Fibroblast of lung (primary cell): ENCODE measurements around the gene EYA3. TPM values are rescaled to one million over a fixed set of nuclear protein-coding genes. Genes with fewer than 3 reads are reported as not detected.
A peak's percentile ranks its signal among the peaks of the same experiment; 100 is the strongest.

ENCODE experiments used
- DNase-seq, 2 donors: peaks; one replicate each; pipeline versions ENCODE4 v3.0.0 to v3.0.0-alpha.2; 2010; ENCODE audit warnings: low read depth in 2 of 2
- H2AFZ ChIP-seq: 2 replicates; pipeline ENCODE4 v1.5.1; 2012; ENCODE audit warnings: low read length, control low read depth, inconsistent platforms
- H3K27ac ChIP-seq: 2 replicates; pipeline ENCODE4 v1.5.1; 2011; ENCODE audit warnings: low read length, control low read depth; ENCODE audit not compliant: insufficient read depth
- H3K27me3 ChIP-seq: 2 replicates; pipeline ENCODE4 v1.5.1; 2011; ENCODE audit warnings: mild to moderate bottlenecking, low read length; ENCODE audit not compliant: control insufficient read depth, insufficient read depth
- H3K36me3 ChIP-seq: 2 replicates; pipeline ENCODE4 v1.5.1; 2011; ENCODE audit warnings: low read length; ENCODE audit not compliant: control insufficient read depth, insufficient read depth
- H3K4me1 ChIP-seq: 2 replicates; pipeline ENCODE4 v1.5.1; 2011; ENCODE audit warnings: low read length; ENCODE audit not compliant: control insufficient read depth, insufficient read depth; ENCODE audit errors: extremely low read depth
- H3K4me2 ChIP-seq: 2 replicates; pipeline ENCODE4 v1.5.1; 2011; ENCODE audit warnings: low read length, control low read depth; ENCODE audit not compliant: insufficient read depth; ENCODE audit errors: extremely low read depth
- H3K4me3 ChIP-seq, 4 experiments: fragments of 200-600 bp in 1 of 4; sonication (generic) in 1 of 4; replicated peaks in 1 of 4; 2 replicates each; pipeline ENCODE4 v1.5.1; 2011 to 2016; ENCODE audit warnings: low read length in 4 of 4, low read depth in 3 of 4, mild to moderate bottlenecking in 3 of 4, control low read depth in 2 of 4, inconsistent platforms in 1 of 4, mixed read lengths in 1 of 4; ENCODE audit not compliant: insufficient read depth in 1 of 4; ENCODE audit errors: control extremely low read depth in 1 of 4
- H3K79me2 ChIP-seq: 2 replicates; pipeline ENCODE4 v1.5.1; 2012; ENCODE audit warnings: mild to moderate bottlenecking, low read length, inconsistent platforms; ENCODE audit not compliant: control insufficient read depth, insufficient read depth
- H3K9ac ChIP-seq: 2 replicates; pipeline ENCODE4 v1.5.1; 2011; ENCODE audit warnings: mild to moderate bottlenecking, low read length, control low read depth; ENCODE audit not compliant: insufficient read depth
- H3K9me3 ChIP-seq: 2 replicates; pipeline ENCODE4 v1.5.1; 2012; ENCODE audit warnings: low read depth, low read length; ENCODE audit not compliant: control insufficient read depth, insufficient read depth
- H4K20me1 ChIP-seq: 2 replicates; pipeline ENCODE4 v1.5.1; 2011; ENCODE audit warnings: low read length; ENCODE audit not compliant: control insufficient read depth, insufficient read depth; ENCODE audit errors: extremely low read depth
- CTCF ChIP-seq, 2 donors: IDR thresholded peaks in 1 of 2; conservative IDR thresholded peaks in 1 of 2; 1 replicate in 1 of 2; 2 replicates in 1 of 2; pipeline ENCODE4 v1.5.1; 2011 to 2012; ENCODE audit warnings: low read length in 2 of 2, control low read depth in 1 of 2, inconsistent platforms in 1 of 2, low read depth in 1 of 2, mild to moderate bottlenecking in 1 of 2
- EZH2 ChIP-seq: IDR thresholded peaks from 2 replicates; pipeline ENCODE4 v1.5.1; 2012; ENCODE audit warnings: low read length, control low read depth, mild to moderate bottlenecking; ENCODE audit errors: missing control alignments
- polyA plus RNA-seq, 2 donors: library from polyadenylated mRNA; depleted of rRNA in 1 of 2; stranded (reverse) in 1 of 2; unstranded in 1 of 2; fragments of >200 nt; gene quantifications; 2 replicates each; pipeline ENCODE4 v1.2.1, GENCODE V29; 2011 to 2012; ENCODE audit warnings: missing spikeins in 1 of 2
- total RNA-seq: library from RNA; depleted of rRNA; stranded (reverse); fragments of >200 nt; gene quantifications from 2 replicates; pipeline ENCODE4 v1.2.1, GENCODE V29; 2014

Gene EYA3
- total and polyA plus RNA-seq, 2 donors (not counting 1 experiment from before 2014, with no cell fraction given) = 11.2 to 17.5 TPM

DNA sequence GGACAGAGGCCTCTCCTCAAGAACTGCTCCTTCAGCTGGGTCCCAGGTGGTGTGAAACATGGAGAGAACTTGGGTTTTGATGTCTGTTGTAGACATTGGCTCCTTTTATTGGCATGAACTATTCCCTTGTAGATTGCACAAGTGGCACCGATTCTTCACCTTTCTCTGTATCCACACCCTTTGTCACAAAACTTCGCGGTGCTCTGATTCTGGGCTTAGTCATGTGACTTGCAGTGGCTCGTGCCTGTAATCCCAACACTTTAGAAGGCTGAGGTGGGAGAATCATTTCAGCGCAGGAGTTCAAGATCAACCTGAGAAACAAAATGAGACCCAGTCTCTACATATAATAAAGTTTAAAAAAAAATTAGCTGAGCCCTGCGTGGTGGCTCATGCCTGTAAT lies 42.5 kb upstream of the EYA3 start:
- Histone ChIP-seq H3K4me3 (no peak overlapping the region), H3K9ac (no peak overlapping the region), H3K36me3 (no peaks in the 10 kb centered on the region), H3K27me3 (no peaks in the 10 kb centered on the region), H3K79me2 (no peaks in the 10 kb centered on the region), H2AFZ (no peak overlapping the region), H3K9me3 (no peaks in the 10 kb centered on the region), H3K4me1 (no peaks in the 10 kb centered on the region), H3K4me2 (no peak overlapping the region), H4K20me1 (no peaks in the 10 kb centered on the region), H3K27ac (no peak overlapping the region)
- TF ChIP-seq CTCF (conservative IDR thresholded peaks at IDR 0.05 in 1 of 2, IDR thresholded peaks at IDR 0.05 in 1 of 2; ENCODE audit: low read depth in 1 of 2, low read length in 2 of 2) (no peak), EZH2 (no peak)
- DNase-seq = no peak

DNA sequence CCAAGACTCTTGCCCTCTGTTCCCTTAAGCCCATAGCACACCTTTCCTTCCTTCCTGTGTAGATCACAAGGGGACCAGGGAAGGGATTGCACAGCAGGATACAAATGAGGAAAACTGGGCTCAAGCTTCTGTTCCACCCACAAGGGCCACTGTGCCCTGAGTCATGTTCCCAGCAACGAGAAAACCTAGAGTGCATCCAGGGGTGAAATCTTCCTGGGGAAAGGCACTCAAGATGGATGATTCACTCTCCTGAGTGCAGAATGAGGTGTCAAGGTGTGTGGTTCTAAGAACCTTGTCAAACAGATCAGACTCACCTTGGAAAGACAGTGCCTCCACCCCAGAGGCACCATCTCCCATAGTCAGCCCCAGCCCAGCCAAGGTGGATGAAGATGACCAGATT lies 40.7 kb upstream of the EYA3 start:
- H2AFZ ChIP-seq = peak overlapping the region; percentile 24
- TF ChIP-seq CTCF (conservative IDR thresholded peaks at IDR 0.05 in 1 of 2, IDR thresholded peaks at IDR 0.05 in 1 of 2; ENCODE audit: low read depth in 1 of 2, low read length in 2 of 2) (no peak), EZH2 (no peak)
- no peaks in the 10 kb centered on the region for H3K36me3 ChIP-seq
- H3K4me2 ChIP-seq = no peak overlapping the region
- H3K4me1 ChIP-seq = no peaks in the 10 kb centered on the region
- H3K4me3 ChIP-seq = no peak overlapping the region
- no peaks in the 10 kb centered on the region for H4K20me1 ChIP-seq
- H3K27ac ChIP-seq = no peak overlapping the region
- peak; percentile 21 to 89 for DNase-seq
- no peaks in the 10 kb centered on the region for H3K79me2 ChIP-seq
- no peak overlapping the region for H3K9ac ChIP-seq
- no peaks in the 10 kb centered on the region for H3K27me3 ChIP-seq
- H3K9me3 ChIP-seq = no peaks in the 10 kb centered on the region

DNA sequence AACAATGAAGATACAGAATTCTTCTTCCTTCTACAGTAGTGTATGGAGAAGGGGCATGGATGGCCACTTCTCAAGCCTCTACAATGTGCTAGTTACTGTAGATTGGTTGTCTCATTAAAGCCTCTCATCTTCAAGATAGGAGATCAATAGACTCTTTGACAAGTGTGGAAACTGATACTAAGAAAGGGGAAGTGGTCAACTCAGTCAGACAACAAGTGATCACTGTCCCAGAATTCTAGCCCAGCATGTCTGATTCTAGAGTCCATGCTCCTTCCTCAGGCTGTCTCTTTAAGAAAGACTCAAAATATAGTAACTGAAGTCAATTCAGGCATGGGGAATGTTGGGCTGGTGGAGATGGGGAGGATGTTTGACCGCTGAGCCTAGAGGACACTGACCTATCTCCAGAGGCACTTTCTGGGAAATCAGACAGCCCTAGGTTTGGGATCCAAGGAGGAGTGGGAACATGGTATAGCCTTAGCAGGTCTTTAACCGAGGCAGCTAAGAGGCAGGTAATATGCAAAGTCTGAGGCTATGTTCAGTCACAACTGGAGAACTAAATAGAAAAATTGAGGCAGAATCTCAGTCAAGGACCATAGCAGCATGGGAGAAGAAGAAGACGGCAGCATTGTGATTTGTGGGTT lies 39.3 kb upstream of the EYA3 start:
- Histone ChIP-seq H3K9me3 (no peaks in the 10 kb centered on the region), H3K9ac (no peak overlapping the region), H3K4me1 (peaks cover 4% of the 10 kb centered on the region), H3K4me2 (no peak overlapping the region), H3K4me3 (no peak overlapping the region), H3K27me3 (no peaks in the 10 kb centered on the region), H3K79me2 (no peaks in the 10 kb centered on the region), H3K27ac (no peak overlapping the region), H2AFZ (no peak overlapping the region), H4K20me1 (no peaks in the 10 kb centered on the region), H3K36me3 (no peaks in the 10 kb centered on the region)
- DNase-seq = no peak
- TF ChIP-seq EZH2 (no peak), CTCF (conservative IDR thresholded peaks at IDR 0.05 in 1 of 2, IDR thresholded peaks at IDR 0.05 in 1 of 2; ENCODE audit: low read depth in 1 of 2, low read length in 2 of 2) (no peak)
